Kidney epithelial cell (primary cell): ENCODE results near the gene AIFM2. TPM values are rescaled to one million over a fixed set of nuclear protein-coding genes. Genes with fewer than 3 reads are reported as not detected.

Source experiments
- DNase-seq: peaks from one replicate; pipeline ENCODE4 v3.0.0-alpha.2; 2010; ENCODE audit warnings: low read depth
- H3K27me3 ChIP-seq: 2 replicates; pipeline ENCODE4 v1.6.0; 2011; ENCODE audit warnings: low read length; ENCODE audit not compliant: control insufficient read depth, insufficient read depth
- H3K36me3 ChIP-seq: 2 replicates; pipeline ENCODE4 v1.5.1; 2011; ENCODE audit warnings: low read length; ENCODE audit not compliant: control insufficient read depth, insufficient read depth
- H3K4me3 ChIP-seq: 2 replicates; pipeline ENCODE4 v1.5.1; 2011; ENCODE audit warnings: low read depth, mild to moderate bottlenecking, control low read depth, low read length
- total RNA-seq: library from RNA; depleted of rRNA; stranded (reverse); fragments of >200 nt; gene quantifications from 2 replicates; pipeline ENCODE4 v1.2.3, GENCODE V29; 2015
- TF ChIP-seq, protein P1 (sequence below): IDR thresholded peaks from 2 replicates; pipeline ENCODE4 v1.5.1; 2011; ENCODE audit warnings: mild to moderate bottlenecking, moderate library complexity, low read length, control low read depth, inconsistent platforms; ENCODE audit not compliant: insufficient read depth, poor library complexity, severe bottlenecking

Gene AIFM2
- total RNA-seq, 1 donor from 2014 or later = 12.4 TPM

DNA sequence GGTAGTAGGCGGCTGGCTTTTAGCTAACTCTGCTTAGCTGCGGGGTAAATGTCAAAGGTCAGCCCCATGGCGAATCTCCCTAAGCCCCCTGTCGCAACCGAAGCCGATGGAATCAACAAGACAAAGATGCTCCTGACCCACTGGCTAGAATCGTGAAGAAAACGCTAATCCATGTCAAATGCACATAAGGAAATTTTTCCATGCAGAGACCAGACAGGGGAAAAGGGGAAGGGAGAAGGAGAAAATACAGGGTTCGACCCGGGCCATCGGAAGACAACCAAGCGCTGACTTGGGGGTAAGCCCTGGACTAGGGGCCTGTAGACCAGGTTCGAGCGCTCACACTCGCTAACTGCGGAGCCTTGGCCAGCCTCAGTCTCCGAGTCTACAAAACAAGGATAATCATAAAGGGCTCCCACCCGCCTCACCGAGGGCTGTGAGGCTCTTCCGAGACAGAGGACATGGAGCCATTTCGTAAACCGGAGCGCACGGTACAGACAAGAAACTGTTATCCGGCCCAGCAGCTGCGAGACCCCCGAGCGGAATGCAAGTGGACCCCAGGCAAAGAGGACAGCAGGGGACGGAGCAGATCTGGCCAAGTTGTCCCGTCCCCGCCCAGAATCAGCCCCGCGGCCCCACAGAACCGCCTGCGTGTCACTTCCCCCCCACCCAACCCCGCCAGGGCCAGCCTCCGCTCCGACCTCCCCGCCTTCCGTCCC lies 37.2 kb upstream of the AIFM2 start:
- Histone ChIP-seq H3K36me3 (no peaks in the 10 kb centered on the region), H3K27me3 (no peaks in the 10 kb centered on the region), H3K4me3 (peak overlapping the region; percentile 71)
- TF ChIP-seq, protein P1, sequence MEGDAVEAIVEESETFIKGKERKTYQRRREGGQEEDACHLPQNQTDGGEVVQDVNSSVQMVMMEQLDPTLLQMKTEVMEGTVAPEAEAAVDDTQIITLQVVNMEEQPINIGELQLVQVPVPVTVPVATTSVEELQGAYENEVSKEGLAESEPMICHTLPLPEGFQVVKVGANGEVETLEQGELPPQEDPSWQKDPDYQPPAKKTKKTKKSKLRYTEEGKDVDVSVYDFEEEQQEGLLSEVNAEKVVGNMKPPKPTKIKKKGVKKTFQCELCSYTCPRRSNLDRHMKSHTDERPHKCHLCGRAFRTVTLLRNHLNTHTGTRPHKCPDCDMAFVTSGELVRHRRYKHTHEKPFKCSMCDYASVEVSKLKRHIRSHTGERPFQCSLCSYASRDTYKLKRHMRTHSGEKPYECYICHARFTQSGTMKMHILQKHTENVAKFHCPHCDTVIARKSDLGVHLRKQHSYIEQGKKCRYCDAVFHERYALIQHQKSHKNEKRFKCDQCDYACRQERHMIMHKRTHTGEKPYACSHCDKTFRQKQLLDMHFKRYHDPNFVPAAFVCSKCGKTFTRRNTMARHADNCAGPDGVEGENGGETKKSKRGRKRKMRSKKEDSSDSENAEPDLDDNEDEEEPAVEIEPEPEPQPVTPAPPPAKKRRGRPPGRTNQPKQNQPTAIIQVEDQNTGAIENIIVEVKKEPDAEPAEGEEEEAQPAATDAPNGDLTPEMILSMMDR = no peak
- DNase-seq = no peak

DNA sequence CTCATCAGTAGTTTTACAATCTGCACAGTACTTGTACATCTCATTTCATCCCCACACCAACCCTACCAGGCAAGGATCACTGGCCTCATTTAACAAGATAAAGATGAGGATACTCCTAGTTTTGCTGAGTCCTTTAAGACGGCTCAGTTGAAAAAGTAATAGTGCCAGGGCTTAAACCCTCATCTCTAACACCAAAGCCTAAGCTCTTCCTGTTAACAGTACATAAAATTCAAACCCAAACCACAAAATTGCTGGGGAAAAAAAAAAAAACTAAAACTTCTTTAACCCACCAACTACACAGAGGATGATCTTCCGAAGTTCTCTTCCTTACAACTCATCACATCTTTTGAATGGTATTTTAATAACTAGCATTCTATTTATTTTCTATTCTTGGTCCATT lies 36.4 kb upstream of the AIFM2 start:
- Histone ChIP-seq H3K36me3 (no peaks in the 10 kb centered on the region), H3K27me3 (no peaks in the 10 kb centered on the region), H3K4me3 (peak overlapping the region; percentile 71)
- DNase-seq = no peak
- TF ChIP-seq, protein P1 = no peak

DNA sequence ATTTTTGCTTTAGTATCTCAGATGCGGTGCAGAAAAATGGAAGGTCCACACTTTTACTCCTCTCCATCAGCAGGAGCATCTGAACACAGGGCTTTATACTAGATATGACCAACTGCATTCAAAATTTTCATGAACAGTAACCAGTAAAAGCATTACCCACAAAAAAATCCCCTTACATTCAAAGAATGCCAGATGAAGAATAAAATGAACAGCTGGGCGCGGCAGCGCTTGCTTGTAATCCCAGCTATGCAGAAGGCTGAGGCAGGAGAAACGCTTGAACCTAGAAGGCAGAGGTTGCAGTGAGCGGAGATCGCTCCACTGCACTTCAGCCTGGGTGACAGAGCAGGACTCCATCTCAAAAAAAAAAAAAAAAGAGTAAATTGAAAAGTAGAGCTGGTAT lies 34.6 kb upstream of the AIFM2 start:
- TF ChIP-seq, protein P1 = no peak
- no peaks in the 10 kb centered on the region for H3K27me3 ChIP-seq
- DNase-seq = no peak
- no peak overlapping the region for H3K4me3 ChIP-seq
- H3K36me3 ChIP-seq = no peaks in the 10 kb centered on the region

DNA sequence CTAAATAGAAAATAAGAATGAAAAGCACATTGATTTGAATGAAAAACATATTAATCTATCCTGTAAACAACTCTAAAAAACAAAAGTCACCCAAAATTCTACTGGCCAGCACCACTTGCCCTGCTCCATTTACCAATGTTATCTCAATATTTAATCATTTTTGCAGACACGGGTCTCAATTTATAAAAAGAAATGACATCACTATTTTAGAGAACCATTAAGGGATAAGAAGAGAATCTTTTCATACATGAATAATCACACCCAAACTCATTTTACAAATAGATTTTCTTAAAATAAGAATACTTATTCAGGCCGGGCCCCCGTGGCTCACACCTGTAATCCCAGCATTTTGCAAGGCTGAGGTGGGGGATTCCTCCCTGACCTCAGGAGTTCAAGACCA lies 33.8 kb upstream of the AIFM2 start:
- Histone ChIP-seq H3K36me3 (no peaks in the 10 kb centered on the region), H3K4me3 (no peak overlapping the region), H3K27me3 (no peaks in the 10 kb centered on the region)
- TF ChIP-seq, protein P1 = no peak
- DNase-seq = no peak

DNA sequence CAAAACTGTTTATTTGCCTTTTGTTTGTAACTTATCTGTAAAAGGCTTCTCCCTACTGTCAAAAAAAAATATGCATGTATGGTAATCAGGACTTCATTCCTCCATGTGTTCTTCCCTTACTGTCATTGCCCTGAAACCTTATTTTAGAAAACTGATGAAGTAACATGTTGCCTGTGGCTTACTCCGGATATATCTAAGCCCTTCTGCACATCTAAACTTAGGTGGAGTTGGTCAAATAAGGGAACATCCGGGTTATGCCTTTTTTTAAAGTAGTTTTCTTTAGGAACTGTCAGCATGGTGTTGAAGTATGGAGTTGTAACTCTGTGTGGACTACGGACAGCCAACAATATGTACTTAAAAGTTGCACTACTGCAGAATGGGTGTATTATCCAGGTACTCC lies 31.5 kb upstream of the AIFM2 start:
- Histone ChIP-seq H3K36me3 (no peaks in the 10 kb centered on the region), H3K4me3 (no peak overlapping the region), H3K27me3 (no peaks in the 10 kb centered on the region)
- TF ChIP-seq, protein P1 = no peak
- no peak for DNase-seq

DNA sequence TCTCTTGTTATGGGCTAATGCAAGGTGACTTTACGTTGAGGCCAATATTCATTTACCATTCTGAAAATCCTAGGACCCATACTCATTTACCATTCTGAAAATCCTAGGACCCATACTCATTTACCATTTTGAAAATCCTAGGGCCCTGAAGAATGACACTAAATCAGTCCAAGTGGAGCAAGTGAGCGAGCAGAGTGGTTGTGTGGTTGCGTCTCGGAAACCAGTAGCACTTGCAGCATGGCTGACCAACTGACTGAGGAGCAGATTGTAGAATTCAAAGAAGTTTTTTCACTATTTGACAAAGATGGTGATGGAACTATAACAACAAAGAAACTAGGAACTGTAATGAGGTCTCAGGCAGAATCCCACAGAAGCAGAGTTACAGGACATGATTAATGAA lies 30.8 kb upstream of the AIFM2 start:
- no peaks in the 10 kb centered on the region for H3K36me3 ChIP-seq
- DNase-seq = no peak
- TF ChIP-seq, protein P1 = no peak

More for the DNA sequence above, 30.8 kb upstream of the AIFM2 start:
- Histone ChIP-seq H3K4me3 (no peak overlapping the region), H3K27me3 (no peaks in the 10 kb centered on the region)
